Measurements from ENCODE around the gene C1orf141.
"Not testable (repeated sequence)": the region's sequence is repeated elsewhere in the genome, so short reads cannot be mapped to it uniquely, and the experiment has no call there.

The C1orf141 gene

GRCh38 chr1:67088440-67088839, 46.3 kb downstream of the C1orf141 start:
- in situ Hi-C loops (cut with MboI; ENCODE audit: low pct_unique_long_range_greater_than_20kb, low sequenced_read_pairs, unreplicated experiment): no loop called here
- no peak for DNase-seq (ENCODE audit: low spot score)

GRCh38 chr1:67085326-67085725, 49.4 kb downstream of the C1orf141 start:
- no peak for DNase-seq (ENCODE audit: low spot score)
- TF ChIP-seq CTCF (IDR thresholded peaks at IDR 0.05; ENCODE audit: extremely low read depth, insufficient read depth, missing control alignments): no peak
- in situ Hi-C loops (cut with MboI; ENCODE audit: low pct_unique_long_range_greater_than_20kb, low sequenced_read_pairs, unreplicated experiment): no loop called here

More at GRCh38 chr1:67088440-67088839, 46.3 kb downstream of the C1orf141 start:
- TF ChIP-seq CTCF (IDR thresholded peaks at IDR 0.05; ENCODE audit: extremely low read depth, insufficient read depth, missing control alignments): no peak

- no peak for TF ChIP-seq CTCF (IDR thresholded peaks at IDR 0.05; ENCODE audit: extremely low read depth, insufficient read depth, missing control alignments)
- in situ Hi-C loops (cut with MboI; ENCODE audit: low pct_unique_long_range_greater_than_20kb, low sequenced_read_pairs, unreplicated experiment): no loop called here
- no peak for DNase-seq (ENCODE audit: low spot score)
Measured at GRCh38 chr1:67084765-67085318, 49.9 kb downstream of the C1orf141 start.

GRCh38 chr1:67078291-67078690, 56.5 kb downstream of the C1orf141 start:
- no peak for DNase-seq (ENCODE audit: low spot score)
- no peak for TF ChIP-seq CTCF (IDR thresholded peaks at IDR 0.05; ENCODE audit: extremely low read depth, insufficient read depth, missing control alignments)
- in situ Hi-C loops (cut with MboI; ENCODE audit: low pct_unique_long_range_greater_than_20kb, low sequenced_read_pairs, unreplicated experiment): no loop called here

- no peak for TF ChIP-seq CTCF (IDR thresholded peaks at IDR 0.05; ENCODE audit: extremely low read depth, insufficient read depth, missing control alignments)
- in situ Hi-C loops (cut with MboI; ENCODE audit: low pct_unique_long_range_greater_than_20kb, low sequenced_read_pairs, unreplicated experiment): no loop called here
- no peak for DNase-seq (ENCODE audit: low spot score)
Measured at GRCh38 chr1:67077593-67077992, 57.2 kb downstream of the C1orf141 start.

GRCh38 chr1:67072749-67073148, 62.0 kb downstream of the C1orf141 start:
- no peak for DNase-seq (ENCODE audit: low spot score)
- in situ Hi-C loops (cut with MboI; ENCODE audit: low pct_unique_long_range_greater_than_20kb, low sequenced_read_pairs, unreplicated experiment): no loop called here
- no peak for TF ChIP-seq CTCF (IDR thresholded peaks at IDR 0.05; ENCODE audit: extremely low read depth, insufficient read depth, missing control alignments)

GRCh38 chr1:67067655-67068054, 67.1 kb downstream of the C1orf141 start:
- DNase-seq (ENCODE audit: low spot score); in situ Hi-C loops (cut with MboI; ENCODE audit: low pct_unique_long_range_greater_than_20kb, low sequenced_read_pairs, unreplicated experiment): not testable (repeated sequence)
